Measurements from ENCODE around the gene C19orf85.

DNA sequence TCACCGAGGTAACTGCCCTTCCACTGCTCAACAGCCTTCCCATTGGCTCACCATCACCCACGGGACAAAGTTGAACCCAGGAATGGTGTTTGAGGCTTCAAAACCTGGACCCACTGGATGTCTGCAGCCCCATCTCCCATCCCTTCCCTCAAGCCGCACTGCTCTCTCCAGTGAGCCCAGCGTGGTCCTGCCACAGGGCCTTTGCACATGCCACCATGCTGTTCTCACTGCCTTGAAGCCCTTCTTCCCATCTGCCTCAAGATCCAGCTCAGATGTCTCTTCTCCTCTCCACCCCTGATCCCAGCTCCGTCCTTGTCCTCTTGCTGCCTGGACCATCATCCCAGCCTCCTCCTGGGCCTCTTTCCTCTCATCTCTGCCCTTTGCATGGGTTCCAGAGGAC is 25.5 kb downstream of the C19orf85 start:
- TF ChIP-seq, protein P1, sequence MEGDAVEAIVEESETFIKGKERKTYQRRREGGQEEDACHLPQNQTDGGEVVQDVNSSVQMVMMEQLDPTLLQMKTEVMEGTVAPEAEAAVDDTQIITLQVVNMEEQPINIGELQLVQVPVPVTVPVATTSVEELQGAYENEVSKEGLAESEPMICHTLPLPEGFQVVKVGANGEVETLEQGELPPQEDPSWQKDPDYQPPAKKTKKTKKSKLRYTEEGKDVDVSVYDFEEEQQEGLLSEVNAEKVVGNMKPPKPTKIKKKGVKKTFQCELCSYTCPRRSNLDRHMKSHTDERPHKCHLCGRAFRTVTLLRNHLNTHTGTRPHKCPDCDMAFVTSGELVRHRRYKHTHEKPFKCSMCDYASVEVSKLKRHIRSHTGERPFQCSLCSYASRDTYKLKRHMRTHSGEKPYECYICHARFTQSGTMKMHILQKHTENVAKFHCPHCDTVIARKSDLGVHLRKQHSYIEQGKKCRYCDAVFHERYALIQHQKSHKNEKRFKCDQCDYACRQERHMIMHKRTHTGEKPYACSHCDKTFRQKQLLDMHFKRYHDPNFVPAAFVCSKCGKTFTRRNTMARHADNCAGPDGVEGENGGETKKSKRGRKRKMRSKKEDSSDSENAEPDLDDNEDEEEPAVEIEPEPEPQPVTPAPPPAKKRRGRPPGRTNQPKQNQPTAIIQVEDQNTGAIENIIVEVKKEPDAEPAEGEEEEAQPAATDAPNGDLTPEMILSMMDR (IDR thresholded peaks at IDR 0.05; ENCODE audit: borderline replicate concordance, extremely low read depth, low read length, poor library complexity, severe bottlenecking): no peak
- no peak for TF ChIP-seq EZH2 (IDR thresholded peaks at IDR 0.05; ENCODE audit: borderline replicate concordance, low read depth, low read length, severe bottlenecking)
